Stimulated activated CD8-positive, alpha-beta memory T cell treated with anti-CD3 and anti-CD28 coated beads, Interleukin-2, amount 100 ng/mL, for 1 hour (primary cell): ENCODE results near the gene STUM.

ENCODE experiments used
- DNase-seq, 2 donors: peaks; one replicate each; pipeline ENCODE4 v3.0.0-alpha.2; 2020; ENCODE audit warnings: low read depth in 2 of 2

The STUM gene

GRCh38 chr1:226625832-226626576 is 77.4 kb downstream of the STUM start:
- DNase-seq, result no peak

- peak; percentile 50 to 58 for DNase-seq
These were observed 78.0 kb downstream of the STUM start for GRCh38 chr1:226626577-226626956.

- DNase-seq, result no peak
These were observed 78.6 kb downstream of the STUM start for GRCh38 chr1:226627050-226627755.

GRCh38 chr1:226627924-226628611 is 79.5 kb downstream of the STUM start:
- DNase-seq, result no peak

DNA sequence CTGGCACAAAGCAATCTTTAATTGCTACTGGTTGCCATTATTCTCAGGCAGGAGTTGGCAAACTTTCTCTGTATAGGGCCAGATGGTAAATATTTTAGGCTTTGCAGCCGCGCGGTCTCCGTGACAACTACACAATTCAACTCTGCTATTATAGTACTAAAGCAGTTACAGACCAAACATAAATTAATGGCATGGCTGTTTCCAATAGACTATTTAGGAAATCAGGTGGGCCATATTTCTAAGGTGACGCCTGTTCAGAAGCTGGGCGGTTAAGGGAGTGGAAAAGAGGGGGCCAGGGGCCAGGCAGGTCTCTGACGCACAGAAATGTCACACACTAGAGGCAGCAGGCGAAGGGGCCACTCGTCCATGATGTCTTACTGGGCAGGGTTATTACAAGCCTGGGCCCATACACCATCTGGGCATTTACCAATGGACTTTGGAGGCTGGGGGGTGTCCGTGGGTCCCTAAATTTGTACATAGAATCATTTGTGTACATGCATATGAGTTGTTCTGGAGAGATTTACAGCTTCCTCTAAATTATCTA is 80.1 kb downstream of the STUM start:
- no peak for DNase-seq

- no peak for DNase-seq
These were observed 80.8 kb downstream of the STUM start for GRCh38 chr1:226629210-226629895.

- no peak for DNase-seq
These were observed 81.5 kb downstream of the STUM start for GRCh38 chr1:226629896-226630550.

DNA sequence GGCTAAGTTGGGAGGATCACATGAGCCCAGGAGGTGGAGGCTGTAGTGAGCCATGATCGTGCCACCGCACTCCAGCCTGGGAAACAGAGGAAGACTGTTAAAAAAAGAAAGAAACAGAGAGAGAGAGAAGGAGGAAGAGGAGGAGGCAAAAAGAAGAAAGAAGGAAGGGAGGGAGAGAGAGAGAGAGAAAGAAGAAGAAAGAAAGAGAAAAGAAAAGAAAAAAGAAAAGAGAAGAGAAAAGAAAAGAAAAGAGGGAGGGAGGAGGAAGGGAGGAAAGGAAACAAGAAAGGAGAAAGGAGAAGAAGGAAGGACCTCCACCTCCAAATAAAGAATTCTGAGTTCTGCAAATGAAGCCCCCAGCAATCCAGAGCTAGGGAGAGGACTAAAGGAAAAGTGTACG is 82.0 kb downstream of the STUM start:
- DNase-seq, result no peak

DNA sequence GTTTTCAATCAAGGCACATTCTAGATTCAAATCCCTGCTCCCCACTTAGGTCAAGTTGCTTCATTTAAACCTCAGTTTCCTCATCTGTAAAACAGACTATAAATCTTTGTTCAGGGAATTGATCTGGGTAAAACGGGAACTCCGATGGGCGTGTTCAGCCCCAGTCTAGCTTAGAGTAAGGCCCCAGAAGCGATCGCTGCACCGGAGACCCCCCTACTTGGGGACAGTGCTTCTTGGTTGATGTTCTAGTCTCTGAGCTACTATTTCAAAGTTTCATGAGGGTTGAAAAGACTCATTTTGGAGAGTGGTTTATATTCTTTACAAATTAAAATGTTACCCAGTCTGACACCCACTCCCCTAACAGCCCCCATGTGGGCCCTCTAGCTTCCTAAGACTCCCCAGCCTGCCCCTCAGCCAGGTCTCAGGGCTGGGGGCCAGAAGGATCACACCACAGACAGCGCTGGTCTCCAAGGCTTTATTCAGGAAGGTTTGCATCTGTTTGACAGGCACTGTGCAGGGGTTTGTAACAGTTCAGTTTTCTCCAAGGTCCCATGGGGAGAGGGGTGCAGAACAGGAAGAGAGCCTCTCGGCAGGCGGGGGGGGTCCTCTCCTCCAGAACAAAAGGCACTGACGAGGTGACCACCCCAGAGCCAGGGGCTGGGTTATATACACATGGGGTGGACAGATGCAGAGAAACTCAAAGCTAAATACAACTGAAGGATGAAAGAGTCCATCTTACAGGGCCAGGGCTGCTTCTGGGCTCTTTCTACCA is 82.9 kb downstream of the STUM start:
- no peak for DNase-seq

DNA sequence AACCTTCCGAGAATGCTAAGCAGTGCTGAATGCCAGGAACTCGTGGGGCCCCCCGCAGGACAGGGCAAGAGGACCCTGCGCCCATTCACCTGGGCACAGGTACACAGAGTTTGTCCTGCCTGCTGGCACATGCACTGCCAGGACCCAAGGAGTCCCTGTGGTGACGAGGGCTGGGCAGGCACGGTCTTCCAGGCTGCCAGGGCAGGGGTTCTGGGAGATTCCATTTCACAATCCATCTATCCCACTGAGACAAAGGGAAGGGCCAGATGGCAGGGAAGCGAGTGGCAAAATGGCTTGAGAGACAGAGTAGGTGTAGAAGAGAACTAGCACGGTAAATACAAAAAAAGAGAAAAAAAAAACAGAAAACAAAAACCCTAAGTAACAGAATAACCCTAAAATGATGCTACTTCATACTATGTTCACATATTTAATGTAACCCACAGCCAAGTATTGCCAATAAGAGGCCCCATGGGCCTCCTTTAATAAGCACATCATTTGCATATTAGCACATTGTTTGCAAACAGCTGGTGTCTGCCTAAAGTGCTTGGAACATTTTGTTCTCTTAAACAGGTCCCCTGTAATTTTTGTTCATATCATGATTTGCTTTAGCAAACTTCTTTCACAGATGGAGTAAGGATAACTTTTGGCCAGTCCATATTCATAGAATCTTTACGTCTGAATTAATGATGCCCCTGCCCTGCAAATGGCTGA is 83.8 kb downstream of the STUM start:
- DNase-seq, result no peak

DNA sequence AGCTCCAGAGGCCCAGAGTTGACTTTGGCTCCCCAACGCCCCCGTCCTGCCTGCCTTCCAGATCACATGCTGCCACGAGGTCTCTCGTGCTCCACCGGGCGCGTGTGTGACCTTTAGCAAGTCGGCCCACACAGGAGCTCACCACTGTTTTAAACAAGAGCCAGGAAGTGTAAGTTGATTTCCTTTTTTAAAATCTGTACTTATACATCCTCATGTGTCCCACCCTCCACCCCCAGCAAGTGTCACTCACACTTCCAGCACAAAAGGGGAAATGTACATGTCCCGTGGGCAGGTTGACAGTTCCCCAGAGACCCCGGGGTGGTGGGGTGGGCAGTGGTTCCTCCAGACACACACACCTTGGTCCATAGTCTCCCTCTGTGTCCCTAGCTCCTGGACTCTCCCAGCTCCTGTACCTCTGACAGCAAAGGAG is 84.4 kb downstream of the STUM start:
- no peak for DNase-seq

DNA sequence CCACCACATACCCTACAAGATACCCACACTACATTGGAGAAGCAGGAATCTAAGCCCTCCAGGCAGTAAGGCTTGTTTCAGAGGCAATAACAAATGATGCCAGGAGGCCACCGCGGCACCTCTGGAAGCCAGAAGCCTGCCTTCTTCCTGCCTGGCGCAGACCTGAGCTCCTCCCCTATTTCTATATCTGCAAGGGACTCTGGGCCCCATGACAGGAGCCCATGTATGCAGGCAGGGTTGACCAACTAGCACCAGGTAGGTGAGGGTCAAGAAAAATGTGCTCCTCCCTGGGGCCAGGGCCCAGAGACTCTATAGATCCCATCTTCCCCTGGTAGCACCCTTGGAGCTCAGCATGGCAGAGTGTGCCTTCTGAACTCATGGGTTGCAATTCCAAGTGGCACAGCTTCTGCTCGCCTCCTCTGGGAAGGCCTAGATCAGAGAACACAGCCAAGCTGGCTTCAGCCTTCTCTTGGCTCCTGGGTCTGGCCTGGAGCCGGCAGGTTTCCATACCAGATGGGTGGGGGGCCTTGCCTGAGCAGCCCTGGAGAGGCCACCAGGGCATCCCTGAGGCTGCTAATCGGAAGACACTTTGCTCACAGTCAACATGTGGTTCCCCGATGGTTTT is 85.1 kb downstream of the STUM start:
- DNase-seq, result no peak

GRCh38 chr1:226634166-226634588 is 85.6 kb downstream of the STUM start:
- DNase-seq, result peak; percentile 69 to 78

- no peak for DNase-seq
These were observed 86.2 kb downstream of the STUM start for GRCh38 chr1:226634611-226635246.

GRCh38 chr1:226635456-226635941 is 86.9 kb downstream of the STUM start:
- no peak for DNase-seq

DNA sequence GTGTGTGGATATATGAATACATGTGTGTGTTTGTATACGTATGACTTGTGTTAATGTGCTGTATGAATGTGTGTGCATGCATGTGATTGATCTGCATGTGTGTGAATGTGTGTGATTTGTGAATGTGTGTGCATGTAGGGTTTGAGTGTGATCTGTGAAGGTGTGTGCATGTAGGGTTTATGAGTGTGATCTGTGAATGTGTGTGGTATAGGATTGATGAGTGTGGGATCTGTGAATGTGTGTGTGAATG is 88.2 kb downstream of the STUM start:
- no peak for DNase-seq

DNA sequence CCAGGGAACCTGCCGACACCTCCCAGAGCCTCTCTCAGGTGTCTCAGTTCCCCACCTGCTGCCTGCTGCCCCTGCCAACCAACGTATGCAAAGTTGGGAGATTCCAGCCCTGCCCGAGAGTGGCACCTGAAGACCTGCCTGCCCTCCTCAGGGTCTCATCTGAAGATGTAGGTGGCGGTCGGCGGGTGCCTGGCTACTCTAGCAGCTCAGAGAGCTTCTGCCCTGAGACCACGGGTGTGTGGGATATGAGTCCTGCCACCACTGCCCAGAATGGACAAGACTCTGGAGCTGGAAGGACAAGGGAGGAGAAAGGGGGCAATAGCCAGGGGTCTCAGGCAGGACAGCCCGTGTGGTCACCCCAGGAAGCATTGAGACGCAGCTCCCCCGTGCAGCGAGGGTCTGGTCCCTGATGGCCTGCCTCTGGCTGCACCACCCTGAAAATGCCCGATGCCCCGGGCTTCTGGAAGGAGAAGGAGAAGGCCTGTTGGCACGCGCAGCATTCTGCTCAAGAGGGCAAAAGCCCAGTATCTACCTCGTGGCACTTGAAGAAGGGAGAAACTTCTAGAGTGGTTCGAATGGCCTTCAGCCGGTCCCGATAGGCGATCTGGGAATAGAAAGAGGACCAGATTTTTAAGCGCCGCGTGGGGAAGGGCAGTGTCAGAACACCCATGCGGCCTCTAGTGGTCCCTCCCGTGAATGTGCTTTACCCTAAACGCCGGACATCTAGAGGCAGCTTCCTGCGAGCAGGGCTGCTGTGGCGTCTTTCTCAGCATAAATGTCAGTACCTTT is 88.8 kb downstream of the STUM start:
- no peak for DNase-seq

DNA sequence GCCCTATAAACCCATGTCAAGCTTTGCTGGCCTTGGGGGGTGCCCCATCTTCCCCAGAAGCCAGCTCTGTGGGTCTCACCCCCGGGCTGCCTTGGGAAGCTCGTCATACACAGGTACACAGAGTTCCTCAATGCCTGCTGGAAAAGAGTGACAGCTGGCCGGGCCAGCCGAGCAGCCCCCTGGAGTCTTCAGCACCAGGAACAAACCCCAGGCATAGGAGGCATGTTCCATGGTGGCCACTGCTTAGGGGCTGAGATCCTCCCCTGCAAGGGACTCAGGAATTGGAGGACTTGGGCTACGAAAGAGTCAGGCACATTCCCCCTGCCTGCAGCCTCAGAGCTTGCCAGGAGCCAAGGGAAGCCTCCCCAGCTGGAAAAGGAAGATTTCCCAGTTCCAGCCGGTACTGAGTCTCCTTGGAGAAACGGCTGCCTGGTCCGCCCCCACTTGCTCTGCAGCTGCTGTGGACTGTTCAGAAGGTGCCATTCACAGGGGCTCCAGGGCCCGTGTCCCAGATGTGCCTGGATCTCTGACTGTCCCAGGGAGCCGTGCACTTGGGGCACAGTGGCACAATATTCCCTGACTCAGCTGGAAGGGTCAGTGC is 89.5 kb downstream of the STUM start:
- DNase-seq, result no peak
